ENCODE measurements around the gene PELI2. TPM values are rescaled to one million over a fixed set of nuclear protein-coding genes. Genes with fewer than 3 reads are reported as not detected.

PELI2 gene
- total RNA-seq, 1 experiment from 2014 or later: 0.84 TPM

GRCh38 chr14:56244138-56244789 lies 126.1 kb downstream of the PELI2 start:
- peak; percentile 52 for DNase-seq (ENCODE audit: low read depth)

DNA sequence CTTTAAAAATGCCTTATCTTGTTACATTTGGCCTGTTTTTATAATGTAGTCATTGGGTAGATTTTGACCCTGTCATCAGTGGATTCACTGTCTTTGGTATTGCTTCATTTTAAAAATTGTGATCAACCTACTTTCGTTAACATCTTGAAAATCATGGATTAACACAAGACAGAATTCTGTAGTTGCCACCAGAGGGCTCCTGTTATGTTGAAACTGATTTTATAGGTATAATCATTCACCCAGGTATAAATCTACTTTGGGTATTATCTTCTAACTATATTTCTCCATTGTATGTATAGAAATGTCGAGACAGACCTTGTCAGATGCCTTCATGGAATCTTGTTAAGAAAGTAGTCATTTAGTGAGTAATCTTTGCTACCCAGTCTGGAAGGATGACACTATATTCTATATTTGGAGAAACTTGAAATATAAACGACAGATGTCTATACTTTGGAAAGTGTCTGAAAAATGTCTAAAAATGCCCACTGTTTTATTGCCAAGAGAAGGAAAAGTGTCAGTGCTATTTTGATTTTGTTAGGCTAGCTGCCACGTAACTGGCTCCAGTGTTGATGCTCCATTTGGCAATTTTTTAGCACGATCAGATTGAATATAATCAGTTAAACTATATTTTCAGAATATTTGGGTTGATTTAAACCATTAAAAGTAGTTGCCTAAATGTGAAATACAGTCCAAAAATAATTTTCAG lies 129.4 kb downstream of the PELI2 start:
- DNase-seq (ENCODE audit: low read depth): peak; percentile 9

GRCh38 chr14:56248442-56248841 lies 130.2 kb downstream of the PELI2 start:
- no peak for DNase-seq (ENCODE audit: low read depth)

- DNase-seq (ENCODE audit: low read depth): no peak
Observed at GRCh38 chr14:56261046-56261445, 142.8 kb downstream of the PELI2 start.

DNA sequence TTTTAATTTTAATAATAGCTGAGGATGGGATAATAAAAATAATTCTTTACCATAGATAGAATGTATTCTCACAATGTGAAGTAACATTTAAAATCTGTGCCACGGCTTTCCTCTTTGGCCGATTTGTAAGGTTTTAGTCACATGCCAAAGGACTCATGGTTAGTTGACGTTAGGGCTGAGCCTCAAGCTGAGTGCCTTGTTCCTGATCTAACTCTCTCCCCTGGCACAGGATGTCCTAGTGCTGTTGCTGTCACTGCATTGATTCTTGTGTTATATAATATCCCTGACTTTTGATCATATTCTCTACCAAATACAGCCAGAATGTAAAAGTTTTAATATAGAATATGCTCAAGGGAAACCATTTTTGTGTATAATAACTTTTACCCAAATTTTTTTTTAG lies 144.3 kb downstream of the PELI2 start:
- no peak for DNase-seq (ENCODE audit: low read depth)

GRCh38 chr14:56268039-56268438 lies 149.8 kb downstream of the PELI2 start:
- no peak for DNase-seq (ENCODE audit: low read depth)

DNA sequence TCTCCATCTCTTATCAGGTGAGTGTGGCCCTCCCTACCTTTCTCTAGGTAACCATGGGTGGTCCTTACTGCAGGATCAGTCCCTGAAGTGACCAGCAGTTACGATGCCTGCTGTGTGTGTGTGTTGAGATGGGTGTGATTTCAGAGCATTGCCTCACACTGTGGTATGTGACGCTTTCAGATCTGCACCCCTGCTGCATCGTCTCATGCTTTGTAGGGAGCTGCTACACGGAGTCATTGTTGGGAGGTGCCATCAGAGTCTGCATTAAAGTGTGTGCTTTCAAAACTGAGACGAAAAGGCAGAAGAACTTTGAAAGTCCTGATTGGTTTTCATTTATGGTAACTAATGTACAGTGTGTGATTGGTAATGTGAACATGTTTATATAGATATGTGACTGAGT lies 150.5 kb downstream of the PELI2 start:
- DNase-seq (ENCODE audit: low read depth): no peak

- DNase-seq (ENCODE audit: low read depth): no peak
Observed at GRCh38 chr14:56270921-56271320, 152.7 kb downstream of the PELI2 start.

GRCh38 chr14:56271970-56272369 lies 153.8 kb downstream of the PELI2 start:
- peak; percentile 8 for DNase-seq (ENCODE audit: low read depth)

DNA sequence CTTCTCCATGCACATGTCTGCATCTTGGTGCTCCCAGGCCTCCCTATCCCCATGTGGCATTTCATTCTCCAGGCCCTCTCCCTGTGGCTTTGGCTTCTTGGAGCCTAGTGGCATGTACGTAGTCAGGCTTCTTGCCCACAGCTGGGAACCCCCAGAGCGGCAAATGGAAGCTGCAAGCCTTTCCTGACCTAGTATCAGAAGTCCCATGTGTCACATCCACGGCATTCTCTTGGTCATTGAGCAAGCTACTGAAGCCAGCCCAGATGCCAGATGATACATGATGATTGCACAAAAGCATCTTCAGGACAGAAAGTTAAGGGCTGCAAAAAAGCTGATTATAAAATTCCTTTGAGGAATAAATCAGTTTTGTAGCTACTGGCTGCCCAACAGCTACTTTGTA lies 154.9 kb downstream of the PELI2 start:
- peak; percentile 5 for DNase-seq (ENCODE audit: low read depth)

DNA sequence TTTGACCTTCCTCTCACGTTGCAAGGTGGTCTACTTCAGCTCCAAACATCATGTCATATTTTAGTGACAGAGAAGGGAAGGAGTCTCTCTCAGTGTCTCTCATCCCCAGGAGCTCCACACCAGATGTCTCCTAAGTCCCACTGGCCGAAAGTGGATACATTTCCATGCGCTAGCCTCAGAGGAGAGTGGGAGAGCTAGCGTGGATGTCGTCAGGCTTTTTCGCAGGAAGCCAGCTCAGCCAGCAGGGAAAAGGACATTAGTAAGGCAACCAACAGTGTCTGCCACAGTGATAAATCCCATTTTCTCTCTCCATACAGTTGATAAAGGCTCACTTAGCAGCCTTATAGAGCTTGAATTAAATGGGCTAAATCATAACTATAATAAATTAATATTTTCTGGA lies 155.7 kb downstream of the PELI2 start:
- no peak for DNase-seq (ENCODE audit: low read depth)

- DNase-seq (ENCODE audit: low read depth): no peak
Observed at GRCh38 chr14:56274556-56274955, 156.3 kb downstream of the PELI2 start.

GRCh38 chr14:56276108-56276507 lies 157.9 kb downstream of the PELI2 start:
- DNase-seq (ENCODE audit: low read depth): no peak

DNA sequence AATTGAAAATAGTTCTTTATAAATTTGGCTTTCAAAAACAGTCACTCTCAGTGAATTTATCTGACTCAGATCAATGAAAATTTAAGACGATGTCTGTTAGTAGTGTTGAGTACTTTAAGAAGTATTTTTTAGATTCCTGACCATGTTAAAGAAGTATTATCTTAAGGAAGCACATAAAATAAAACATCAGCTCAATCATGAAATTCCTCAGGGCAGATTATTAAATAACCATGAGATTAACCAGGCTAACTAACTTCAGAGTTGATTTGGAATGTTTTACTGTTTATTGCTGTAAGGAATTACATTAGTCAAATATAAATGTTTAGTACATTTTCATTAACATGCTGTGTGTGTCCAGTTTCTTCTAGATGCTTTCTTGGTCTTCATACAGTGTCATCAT lies 160.2 kb downstream of the PELI2 start:
- no peak for DNase-seq (ENCODE audit: low read depth)

DNA sequence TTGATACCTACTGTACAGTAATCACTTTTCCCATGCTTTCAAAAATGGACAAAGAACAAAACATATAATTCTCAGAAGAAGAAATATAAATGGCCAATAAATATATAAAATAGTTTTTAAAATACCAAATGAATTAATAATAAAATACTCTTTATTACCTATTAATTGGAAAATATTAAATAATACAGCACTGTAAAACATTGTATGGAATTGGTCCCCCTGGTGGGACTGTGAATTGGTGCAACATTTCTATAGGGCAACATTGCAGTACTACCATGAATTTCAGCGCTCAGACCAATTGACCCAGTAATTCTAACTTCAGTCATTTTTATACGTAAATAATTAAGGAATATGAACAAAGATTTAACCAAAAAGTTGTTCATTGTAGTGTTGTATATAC lies 162.6 kb downstream of the PELI2 start:
- no peak for DNase-seq (ENCODE audit: low read depth)

- no peak for DNase-seq (ENCODE audit: low read depth)
Observed at GRCh38 chr14:56282179-56282578, 164.0 kb downstream of the PELI2 start.

DNA sequence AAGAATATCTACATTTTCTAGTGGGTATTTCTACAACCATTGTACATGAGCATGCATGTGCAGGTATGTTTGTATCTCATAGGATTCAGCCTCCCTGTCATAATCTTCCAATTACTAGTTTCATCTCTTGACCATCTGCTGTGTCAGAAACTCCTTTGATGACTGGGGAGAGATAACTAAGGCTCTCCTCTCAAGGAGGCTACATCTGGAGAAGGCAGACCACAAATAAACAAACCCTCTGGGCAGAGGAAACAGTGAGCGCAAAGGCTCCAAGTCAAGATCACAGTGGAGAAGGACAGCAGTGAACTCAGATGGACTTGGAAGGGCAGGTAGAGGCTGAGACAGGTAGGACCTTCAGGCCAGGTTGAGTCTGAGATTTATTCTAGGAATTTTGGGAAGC lies 166.4 kb downstream of the PELI2 start:
- peak; percentile 14 for DNase-seq (ENCODE audit: low read depth)

DNA sequence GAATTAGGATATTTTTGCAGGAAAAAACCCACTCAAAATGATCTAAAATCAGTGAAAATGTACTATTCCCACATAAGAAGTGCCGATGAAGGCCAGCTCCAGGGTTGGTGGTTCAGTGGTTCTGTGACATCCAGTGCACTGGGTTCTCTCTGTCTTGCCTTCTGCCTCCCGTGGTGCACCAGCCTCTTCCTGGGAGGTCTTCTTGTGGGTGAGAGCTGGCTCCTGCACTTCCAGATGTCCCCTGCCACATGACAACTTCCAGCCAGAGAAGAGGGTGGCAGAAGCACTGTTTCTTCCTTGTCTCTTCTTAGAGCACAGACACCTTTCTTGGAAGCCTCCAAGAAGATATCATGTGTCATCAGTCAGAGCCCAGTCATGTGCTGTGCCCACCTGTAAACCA lies 170.9 kb downstream of the PELI2 start:
- DNase-seq (ENCODE audit: low read depth): no peak

DNA sequence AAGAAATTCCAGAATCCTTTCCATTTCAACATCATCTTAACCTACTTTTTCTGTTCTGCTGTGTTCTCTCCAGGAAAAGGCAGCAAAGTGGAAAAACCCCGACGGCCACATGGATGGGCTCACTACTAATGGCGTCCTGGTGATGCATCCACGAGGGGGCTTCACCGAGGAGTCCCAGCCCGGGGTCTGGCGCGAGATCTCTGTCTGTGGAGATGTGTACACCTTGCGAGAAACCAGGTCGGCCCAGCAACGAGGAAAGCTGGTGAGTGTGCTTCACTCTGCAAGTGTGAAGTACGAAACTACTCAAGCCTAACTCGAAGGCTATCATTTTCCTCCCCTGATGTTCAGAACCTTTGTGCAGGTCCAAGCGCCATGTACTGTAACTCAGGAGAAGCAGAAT lies 172.0 kb downstream of the PELI2 start:
- DNase-seq (ENCODE audit: low read depth): no peak

DNA sequence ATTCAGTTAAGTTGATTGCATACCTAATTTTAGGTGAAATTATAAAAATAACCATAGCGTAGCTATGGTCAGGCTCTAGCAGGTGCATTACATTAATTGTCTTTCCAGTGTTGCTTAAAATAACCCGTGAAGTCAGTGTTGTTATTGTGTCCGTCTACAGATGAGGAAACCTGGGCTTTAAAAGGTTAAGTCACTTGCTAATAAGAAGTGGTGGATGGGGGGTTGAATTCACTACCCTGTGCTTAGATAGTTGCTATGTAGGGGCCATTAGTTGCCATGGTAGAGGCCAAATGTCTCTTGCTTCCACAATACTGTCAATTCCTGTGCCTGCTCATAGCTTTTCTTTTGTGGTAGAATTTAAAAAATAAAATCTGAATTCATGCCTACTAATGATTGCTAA lies 174.8 kb downstream of the PELI2 start:
- DNase-seq (ENCODE audit: low read depth): no peak

DNA sequence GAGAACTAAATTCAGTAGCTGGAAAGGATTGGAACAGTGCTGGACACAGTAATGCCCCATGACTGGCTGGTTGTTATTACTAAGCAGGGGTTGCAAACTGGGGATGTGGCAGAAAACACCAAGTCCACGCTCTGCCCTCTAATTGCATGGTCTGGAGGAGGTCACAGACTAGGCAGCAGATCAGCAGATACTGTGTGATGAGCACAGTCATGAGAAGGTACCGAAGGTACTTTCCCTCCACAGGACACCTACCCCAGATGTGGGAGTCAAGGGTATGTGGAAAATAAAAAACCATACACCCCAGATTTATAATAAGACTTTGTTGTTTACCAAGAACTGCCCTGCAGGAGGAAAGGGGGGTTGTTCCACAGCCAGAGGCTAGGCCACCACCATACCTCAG lies 175.3 kb downstream of the PELI2 start:
- DNase-seq (ENCODE audit: low read depth): no peak

DNA sequence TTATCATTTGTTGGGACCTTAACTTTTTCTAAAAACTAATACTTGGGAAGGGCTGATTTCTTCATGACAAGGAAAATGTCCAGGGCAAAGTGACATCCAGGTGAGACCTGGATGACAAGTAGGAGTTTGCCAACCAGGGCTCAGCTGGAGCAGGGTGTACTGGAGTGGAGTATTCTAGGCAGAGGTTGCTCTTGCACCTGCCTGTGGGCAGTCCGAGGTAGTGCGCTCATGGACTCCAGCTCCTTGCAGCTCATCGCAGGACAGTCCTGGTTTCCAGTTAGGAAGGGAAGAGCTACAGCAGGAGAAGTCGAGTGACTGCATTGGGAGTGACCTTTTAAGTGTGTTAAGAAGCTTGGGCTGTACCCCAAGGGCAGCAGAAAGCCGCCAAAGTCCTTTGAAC lies 175.9 kb downstream of the PELI2 start:
- DNase-seq (ENCODE audit: low read depth): no peak

DNA sequence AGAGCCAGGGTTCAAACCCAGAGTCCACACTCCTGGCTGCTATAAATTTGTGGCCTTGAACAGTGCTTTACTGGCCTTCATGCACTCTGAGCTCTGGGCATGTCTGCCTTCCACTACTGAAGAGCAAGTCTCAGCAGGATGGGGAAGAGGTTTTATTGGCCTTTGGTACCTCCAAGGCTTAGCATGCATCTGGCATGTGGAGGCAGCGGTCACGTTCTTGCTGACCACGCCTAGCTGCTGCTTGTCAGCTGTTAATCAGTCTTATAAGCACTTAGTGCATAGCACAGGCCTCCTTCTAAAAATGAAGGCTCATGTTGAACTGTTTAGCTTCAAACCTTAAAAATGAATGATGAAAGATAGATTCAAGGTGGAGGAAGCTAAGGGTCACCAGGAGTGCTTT lies 177.5 kb downstream of the PELI2 start:
- no peak for DNase-seq (ENCODE audit: low read depth)

DNA sequence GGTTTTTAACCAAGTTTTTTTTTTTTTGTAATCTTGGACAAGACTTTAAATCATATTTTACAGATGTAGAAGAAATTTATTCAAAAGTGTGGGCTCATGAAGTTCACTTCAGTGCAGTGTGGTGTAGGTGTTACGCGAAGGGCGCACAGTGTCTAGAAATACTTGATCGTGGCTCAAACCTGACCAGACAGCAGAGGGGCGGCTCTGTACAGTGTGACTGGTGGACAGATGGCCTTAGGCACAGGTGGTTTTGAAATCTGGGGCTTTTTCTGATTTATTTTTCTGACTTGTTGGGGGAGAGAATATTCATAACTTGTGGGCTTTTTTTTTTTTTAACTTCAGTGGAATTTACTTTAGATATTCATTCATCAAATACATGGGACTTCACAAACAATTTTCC lies 179.2 kb downstream of the PELI2 start:
- no peak for DNase-seq (ENCODE audit: low read depth)
